Suprapubic skin (tissue), 3 donors: Measurements from ENCODE around the gene DNAJC28.
A peak's percentile ranks its signal among the peaks of the same experiment; 100 is the strongest.

Experiments
- CTCF ChIP-seq, 2 donors: fragments of 200-600 bp in 1 of 2; fragments of 450-650 bp in 1 of 2; sonication (generic) in 1 of 2; IDR thresholded peaks; one replicate each; pipeline ENCODE4 v1.5.1; 2016 to 2019; ENCODE audit warnings: antibody characterized with exemption in 2 of 2, mild to moderate bottlenecking in 1 of 2, moderate library complexity in 1 of 2
- POLR2A ChIP-seq, 2 donors: fragments of 450-650 bp; IDR thresholded peaks; one replicate each; pipeline ENCODE4 v1.6.1; 2017; ENCODE audit warnings: antibody characterized with exemption in 2 of 2, mild to moderate bottlenecking in 2 of 2, moderate library complexity in 2 of 2

GRCh38 chr21:33491373-33492102, at the start of gene DNAJC28:
- TF ChIP-seq CTCF (IDR thresholded peaks at IDR 0.05) (no peak), POLR2A (IDR thresholded peaks at IDR 0.05) (peak in 1 of 2 donors; percentile 21)
